HT-29 (cell line): ENCODE results near the gene CATSPERZ. TPM values are rescaled to one million over a fixed set of nuclear protein-coding genes. Genes with fewer than 3 reads are reported as not detected.
A peak's percentile ranks its signal among the peaks of the same experiment; 100 is the strongest.
"Not testable (repeated sequence)": the region's sequence is repeated elsewhere in the genome, so short reads cannot be mapped to it uniquely, and the experiment has no call there.

Experiments used
- DNase-seq: peaks from one replicate; pipeline ENCODE4 v3.0.0-alpha.2; 2015; ENCODE audit warnings: low spot score
- total RNA-seq: library from RNA; depleted of rRNA; stranded (reverse); fragments of >200 nt; shearing (Covaris generic); gene quantifications from 2 replicates; pipeline ENCODE4 v1.2.3, GENCODE V29; 2014

CATSPERZ gene
- total RNA-seq, 1 experiment from 2014 or later = 1.4 TPM

- DNase-seq = no peak
Observed at GRCh38 chr11:64318766-64319761, 18.9 kb downstream of the CATSPERZ start.

GRCh38 chr11:64320556-64320955 lies 20.4 kb downstream of the CATSPERZ start:
- DNase-seq = no peak

- no peak for DNase-seq
Observed at GRCh38 chr11:64321026-64321425, 20.9 kb downstream of the CATSPERZ start.

- DNase-seq = peak; percentile 89
Observed at GRCh38 chr11:64321533-64321932, 21.4 kb downstream of the CATSPERZ start.

GRCh38 chr11:64322925-64323260 lies 22.7 kb downstream of the CATSPERZ start:
- no peak for DNase-seq

GRCh38 chr11:64323373-64323772 lies 23.2 kb downstream of the CATSPERZ start:
- no peak for DNase-seq

GRCh38 chr11:64323984-64324383 lies 23.8 kb downstream of the CATSPERZ start:
- not testable (repeated sequence) for DNase-seq

- no peak for DNase-seq
Observed at GRCh38 chr11:64324692-64325469, 24.7 kb downstream of the CATSPERZ start.

- no peak for DNase-seq
Observed at GRCh38 chr11:64327375-64327774, 27.2 kb downstream of the CATSPERZ start.

- no peak for DNase-seq
Observed at GRCh38 chr11:64327993-64328392, 27.8 kb downstream of the CATSPERZ start.

- DNase-seq = no peak
Observed at GRCh38 chr11:64330888-64331287, 30.7 kb downstream of the CATSPERZ start.

- peak; percentile 96 for DNase-seq
Observed at GRCh38 chr11:64331569-64332371, 31.6 kb downstream of the CATSPERZ start.

GRCh38 chr11:64333556-64333955 lies 33.4 kb downstream of the CATSPERZ start:
- DNase-seq = no peak

- peak; percentile 71 for DNase-seq
Observed at GRCh38 chr11:64334764-64335735, 34.9 kb downstream of the CATSPERZ start.

- DNase-seq = no peak
Observed at GRCh38 chr11:64337538-64338249, 37.5 kb downstream of the CATSPERZ start.

- no peak for DNase-seq
Observed at GRCh38 chr11:64338716-64339115, 38.6 kb downstream of the CATSPERZ start.

GRCh38 chr11:64339286-64339685 lies 39.1 kb downstream of the CATSPERZ start:
- no peak for DNase-seq

- no peak for DNase-seq
Observed at GRCh38 chr11:64339754-64340408, 39.7 kb downstream of the CATSPERZ start, which contains the start of gene CCDC88B. Gene CCDC88B (plus strand): TSS chr11:64340204. CDS start chr11:64340267, 63 bp downstream.
